Neuronal stem cell (in vitro differentiated cells): ENCODE data around the gene NPL.

ENCODE experiments used
- DNase-seq: peaks from one replicate; pipeline ENCODE4 v3.0.0-alpha.2; 2013; ENCODE audit warnings: low spot score
- H2AFZ ChIP-seq: one replicate; pipeline ENCODE4 v1.6.1; 2013; ENCODE audit warnings: mild to moderate bottlenecking, low read length, inconsistent platforms
- H2AK5ac ChIP-seq: 2 replicates; pipeline ENCODE4 v1.6.1; 2013; ENCODE audit warnings: low read depth, mild to moderate bottlenecking, inconsistent platforms, low read length, moderate library complexity, mixed read lengths
- H2BK120ac ChIP-seq: 2 replicates; pipeline ENCODE4 v1.6.1; 2013; ENCODE audit warnings: low read depth, mild to moderate bottlenecking, inconsistent platforms, low read length, moderate library complexity, mixed read lengths
- H2BK12ac ChIP-seq: one replicate; pipeline ENCODE4 v1.6.1; 2013; ENCODE audit warnings: low read length, inconsistent platforms
- H2BK15ac ChIP-seq: 2 replicates; pipeline ENCODE4 v1.6.1; 2013; ENCODE audit warnings: mild to moderate bottlenecking, low read length, inconsistent platforms, mixed read lengths
- H2BK5ac ChIP-seq: one replicate; pipeline ENCODE4 v1.6.1; 2013; ENCODE audit warnings: inconsistent platforms, mild to moderate bottlenecking, low read length, moderate library complexity
- H3K14ac ChIP-seq: one replicate; pipeline ENCODE4 v1.6.1; 2013; ENCODE audit warnings: low read length, inconsistent platforms
- H3K18ac ChIP-seq: 2 replicates; pipeline ENCODE4 v1.6.1; 2013; ENCODE audit warnings: low read length, inconsistent platforms
- H3K23ac ChIP-seq: 2 replicates; pipeline ENCODE4 v1.6.1; 2013; ENCODE audit warnings: low read depth, mild to moderate bottlenecking, mixed read lengths, low read length, inconsistent platforms; ENCODE audit not compliant: poor library complexity
- H3K27ac ChIP-seq: replicated peaks from 3 replicates; pipeline ENCODE4 v1.5.1; 2013; ENCODE audit warnings: low read length, inconsistent platforms
- H3K27me3 ChIP-seq, 3 experiments: 2 replicates each; pipeline ENCODE4 v1.6.1; 2013; ENCODE audit warnings: low read length in 3 of 3, mild to moderate bottlenecking in 2 of 3, inconsistent platforms in 1 of 3, low read depth in 1 of 3, mixed read lengths in 1 of 3, moderate library complexity in 1 of 3; ENCODE audit not compliant: control insufficient read depth in 3 of 3, insufficient read depth in 3 of 3
- H3K36me3 ChIP-seq, 2 donors: replicated peaks in 1 of 2; 2 replicates each; pipeline ENCODE4 v1.6.1; 2013; ENCODE audit warnings: low read length in 2 of 2; ENCODE audit not compliant: control insufficient read depth in 2 of 2, insufficient read depth in 2 of 2
- H3K4ac ChIP-seq: 2 replicates; pipeline ENCODE4 v1.6.1; 2013; ENCODE audit warnings: inconsistent platforms, mild to moderate bottlenecking, low read length, moderate library complexity
- H3K4me1 ChIP-seq, 2 donors: 1 replicate in 1 of 2; 2 replicates in 1 of 2; pipeline ENCODE4 v1.6.1; 2013; ENCODE audit warnings: low read length in 2 of 2, low read depth in 1 of 2; ENCODE audit not compliant: control insufficient read depth in 2 of 2, insufficient read depth in 1 of 2
- H3K4me2 ChIP-seq: one replicate; pipeline ENCODE4 v1.6.1; 2013; ENCODE audit warnings: mild to moderate bottlenecking, low read length, inconsistent platforms; ENCODE audit not compliant: insufficient read depth, poor library complexity, severe bottlenecking
- H3K4me3 ChIP-seq, 2 donors: 2 replicates each; pipeline ENCODE4 v1.5.1; 2013; ENCODE audit warnings: low read length in 2 of 2, mild to moderate bottlenecking in 2 of 2, inconsistent platforms in 1 of 2, moderate library complexity in 1 of 2
- H3K79me1 ChIP-seq: one replicate; pipeline ENCODE4 v1.6.1; 2013; ENCODE audit warnings: low read depth, mild to moderate bottlenecking, inconsistent platforms, low read length, moderate library complexity
- H3K9ac ChIP-seq: one replicate; pipeline ENCODE4 v1.6.1; 2013; ENCODE audit warnings: mild to moderate bottlenecking, low read depth, low read length, inconsistent platforms; ENCODE audit not compliant: poor library complexity
- H3K9me3 ChIP-seq, 2 donors: replicated peaks in 1 of 2; 2 replicates each; pipeline versions ENCODE3 to v1.6.1; 2013; ENCODE audit warnings: low read length in 2 of 2, mild to moderate bottlenecking in 2 of 2, inconsistent platforms in 1 of 2, low read depth in 1 of 2, mixed read lengths in 1 of 2, moderate library complexity in 1 of 2; ENCODE audit not compliant: control insufficient read depth in 2 of 2, insufficient read depth in 1 of 2
- H4K8ac ChIP-seq: one replicate; pipeline ENCODE4 v1.6.1; 2013; ENCODE audit warnings: low read depth, mild to moderate bottlenecking, inconsistent platforms, low read length, moderate library complexity
- H4K91ac ChIP-seq: one replicate; pipeline ENCODE4 v1.6.1; 2013; ENCODE audit warnings: low read length, low read depth, mild to moderate bottlenecking, inconsistent platforms; ENCODE audit not compliant: poor library complexity
- WGBS, 2 donors: extraction: QIAGEN DNeasy Blood & Tissue Kit; methylation state at CpG; one replicate each; pipeline ENCODE4 v1.1.7; 2013; ENCODE audit warnings: missing lambda C conversion rate in 2 of 2, mixed read lengths in 1 of 2; ENCODE audit not compliant: insufficient read length in 2 of 2, insufficient replicate concordance in 1 of 2; ENCODE audit errors: extremely low coverage in 2 of 2; 5-methylcytosine and 5-hydroxymethylcytosine counted together

The NPL gene

GRCh38 chr1:182756423-182756822 is 33.1 kb upstream of the NPL start:
- no peak overlapping the region for H3K4me3 ChIP-seq
- no peak overlapping the region for H2BK5ac ChIP-seq
- H4K91ac ChIP-seq, result no peak overlapping the region
- H3K27ac ChIP-seq, result no peak overlapping the region
- H4K8ac ChIP-seq, result no peak overlapping the region
- H3K9ac ChIP-seq, result no peak overlapping the region
- DNase-seq, result no peak
- no peak overlapping the region for H2AFZ ChIP-seq
- H3K79me1 ChIP-seq, result no peaks in the 10 kb centered on the region
- H2BK120ac ChIP-seq, result no peak overlapping the region
- H3K4me1 ChIP-seq, result peaks cover 11 to 12% of the 10 kb centered on the region in 2 donors
- no peak overlapping the region for H2AK5ac ChIP-seq
- peaks cover 0 to 4% (median 0%) of the 10 kb centered on the region in 3 experiments for H3K27me3 ChIP-seq
- no peak overlapping the region for H3K14ac ChIP-seq
- H2BK15ac ChIP-seq, result no peak overlapping the region
- H3K23ac ChIP-seq, result no peak overlapping the region
- H2BK12ac ChIP-seq, result no peak overlapping the region
- H3K9me3 ChIP-seq, result peaks cover 0 to 6% of the 10 kb centered on the region in 2 donors
- no peak overlapping the region for H3K4me2 ChIP-seq
- no peak overlapping the region for H3K4ac ChIP-seq
- no peaks in the 10 kb centered on the region for H3K36me3 ChIP-seq
- H3K18ac ChIP-seq, result no peak overlapping the region

GRCh38 chr1:182761396-182762395 is 27.9 kb upstream of the NPL start:
- Histone ChIP-seq H3K4me2 (no peak overlapping the region), H2AK5ac (no peak overlapping the region), H3K4ac (no peak overlapping the region), H3K36me3 (no peaks in the 10 kb centered on the region), H3K27me3 (peaks cover 0 to 6% (median 0%) of the 10 kb centered on the region in 3 experiments), H4K91ac (no peak overlapping the region), H2BK120ac (no peak overlapping the region), H3K4me1 (no peaks in the 10 kb centered on the region), H3K27ac (no peak overlapping the region), H3K9ac (no peak overlapping the region), H2BK15ac (no peak overlapping the region), H2AFZ (peak overlapping the region; percentile 6), H2BK12ac (no peak overlapping the region), H2BK5ac (no peak overlapping the region), H3K23ac (no peak overlapping the region), H3K9me3 (peaks cover 3 to 14% of the 10 kb centered on the region in 2 donors), H3K14ac (no peak overlapping the region), H4K8ac (no peak overlapping the region), H3K4me3 (no peak overlapping the region), H3K18ac (no peak overlapping the region), H3K79me1 (no peaks in the 10 kb centered on the region)
- no peak for DNase-seq
- WGBS, 2 donors, result no CpG with 5 or more reads among the region's 4 CpGs

GRCh38 chr1:182762536-182762935 is 27.0 kb upstream of the NPL start:
- H3K4me3 ChIP-seq, result no peak overlapping the region
- no peak overlapping the region for H3K23ac ChIP-seq
- no peaks in the 10 kb centered on the region for H3K36me3 ChIP-seq
- no peak for DNase-seq
- H3K27me3 ChIP-seq, result peaks cover 0 to 6% (median 0%) of the 10 kb centered on the region in 3 experiments
- no peak overlapping the region for H3K4ac ChIP-seq
- no peak overlapping the region for H3K14ac ChIP-seq
- H4K8ac ChIP-seq, result no peak overlapping the region
- H3K4me1 ChIP-seq, result no peaks in the 10 kb centered on the region
- no peak overlapping the region for H4K91ac ChIP-seq
- H2BK12ac ChIP-seq, result no peak overlapping the region
- no peak overlapping the region for H2BK5ac ChIP-seq
- no CpG with 5 or more reads among the region's 4 CpGs for WGBS, 2 donors
- no peak overlapping the region for H3K18ac ChIP-seq
- H3K9me3 ChIP-seq, result peaks cover 3 to 14% of the 10 kb centered on the region in 2 donors
- H3K27ac ChIP-seq, result no peak overlapping the region
- H2BK120ac ChIP-seq, result no peak overlapping the region
- H2AFZ ChIP-seq, result no peak overlapping the region
- H3K79me1 ChIP-seq, result no peaks in the 10 kb centered on the region
- no peak overlapping the region for H3K9ac ChIP-seq
- H2AK5ac ChIP-seq, result no peak overlapping the region
- H2BK15ac ChIP-seq, result no peak overlapping the region
- H3K4me2 ChIP-seq, result no peak overlapping the region

GRCh38 chr1:182764029-182764727 is 25.4 kb upstream of the NPL start:
- H3K4ac ChIP-seq, result no peak overlapping the region
- H3K27ac ChIP-seq, result no peak overlapping the region
- no peak overlapping the region for H2BK5ac ChIP-seq
- no peaks in the 10 kb centered on the region for H3K4me1 ChIP-seq
- H3K14ac ChIP-seq, result no peak overlapping the region
- no peaks in the 10 kb centered on the region for H3K79me1 ChIP-seq
- no peak overlapping the region for H2BK12ac ChIP-seq
- WGBS, 2 donors, result no CpG with 5 or more reads among the region's 4 CpGs
- H3K9me3 ChIP-seq, result peaks cover 3 to 14% of the 10 kb centered on the region in 2 donors
- H3K27me3 ChIP-seq, result peaks cover 0 to 6% (median 0%) of the 10 kb centered on the region in 3 experiments
- no peak overlapping the region for H3K4me3 ChIP-seq
- H3K18ac ChIP-seq, result no peak overlapping the region
- no peak overlapping the region for H2AFZ ChIP-seq
- no peak overlapping the region for H3K4me2 ChIP-seq
- H3K9ac ChIP-seq, result no peak overlapping the region
- no peaks in the 10 kb centered on the region for H3K36me3 ChIP-seq
- no peak overlapping the region for H4K91ac ChIP-seq
- no peak overlapping the region for H2BK15ac ChIP-seq
- no peak overlapping the region for H4K8ac ChIP-seq
- no peak overlapping the region for H3K23ac ChIP-seq
- DNase-seq, result no peak
- H2AK5ac ChIP-seq, result no peak overlapping the region
- no peak overlapping the region for H2BK120ac ChIP-seq
